Ishikawa (cell line): ENCODE data around the gene CFL1.

ENCODE experiments used
- CEBPB ChIP-seq: IDR thresholded peaks from 2 replicates; pipeline ENCODE4 v1.6.1; 2012
- CREB1 ChIP-seq: IDR thresholded peaks from 2 replicates; pipeline ENCODE4 v1.6.1; 2012; ENCODE audit warnings: low read depth
- EGR1 ChIP-seq: IDR thresholded peaks from 2 replicates; pipeline ENCODE4 v1.6.1; 2012
- EP300 ChIP-seq: IDR thresholded peaks from 2 replicates; pipeline ENCODE4 v1.6.1; 2012; ENCODE audit warnings: borderline replicate concordance
- FOXM1 ChIP-seq: IDR thresholded peaks from 2 replicates; pipeline ENCODE4 v1.6.1; 2012; ENCODE audit warnings: low read depth, borderline replicate concordance
- NFIC ChIP-seq: IDR thresholded peaks from 2 replicates; pipeline ENCODE4 v1.6.1; 2012
- RAD21 ChIP-seq: IDR thresholded peaks from 2 replicates; pipeline ENCODE4 v1.6.1; 2012; ENCODE audit warnings: low read depth
- TAF1 ChIP-seq: IDR thresholded peaks from 2 replicates; pipeline ENCODE4 v1.6.1; 2012; ENCODE audit warnings: low read depth, mild to moderate bottlenecking
- TCF12 ChIP-seq: IDR thresholded peaks from 2 replicates; pipeline ENCODE4 v1.6.1; 2012; ENCODE audit warnings: low read depth
- TEAD4 ChIP-seq: IDR thresholded peaks from 2 replicates; pipeline ENCODE4 v1.6.1; 2012
- YY1 ChIP-seq: IDR thresholded peaks from 2 replicates; pipeline ENCODE4 v1.6.1; 2012; ENCODE audit warnings: low read depth
- ZBTB7A ChIP-seq: IDR thresholded peaks from 2 replicates; pipeline ENCODE4 v1.6.1; 2012; ENCODE audit warnings: low read depth
- TF ChIP-seq, protein P1 (sequence below): IDR thresholded peaks from 2 replicates; pipeline ENCODE4 v1.6.1; 2012
- TF ChIP-seq, protein P2 (sequence below): IDR thresholded peaks from 2 replicates; pipeline ENCODE4 v1.6.1; 2012; ENCODE audit warnings: low read depth, mild to moderate bottlenecking
- TF ChIP-seq, protein P3 (sequence below): IDR thresholded peaks from 2 replicates; pipeline ENCODE4 v1.6.1; 2012

Gene CFL1

DNA sequence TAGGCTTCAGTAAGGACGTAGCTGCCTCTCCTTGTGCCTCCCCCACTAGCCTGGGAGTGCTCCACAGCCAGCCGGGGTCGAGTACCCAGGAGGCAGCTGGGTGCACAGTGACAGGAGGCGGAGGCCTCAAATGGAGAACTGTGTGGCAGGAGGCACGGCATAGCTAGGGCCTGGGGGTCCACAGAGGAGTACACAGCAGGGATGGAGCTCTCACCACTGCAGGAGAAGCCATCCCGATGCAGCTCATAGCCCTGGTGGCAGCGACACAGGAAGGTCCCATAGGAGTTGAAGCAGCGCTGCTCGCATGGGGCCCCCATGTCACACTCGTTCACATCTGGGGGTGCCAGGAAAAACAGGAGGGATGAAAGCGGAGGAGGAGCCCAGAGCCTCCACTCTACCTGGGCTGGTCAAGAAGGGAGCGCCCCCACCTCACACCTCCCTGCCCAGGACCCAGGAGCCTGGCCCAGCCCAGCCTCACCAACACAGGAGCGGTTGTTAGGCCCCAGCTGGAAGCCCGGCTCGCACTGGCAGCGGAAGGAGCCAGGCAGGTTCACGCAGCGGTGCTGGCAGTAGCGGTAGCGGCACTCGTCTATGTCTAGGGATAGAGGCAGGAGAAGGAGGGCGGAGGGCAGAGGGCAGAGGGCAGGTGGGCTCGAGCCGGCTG, 11.8 kb upstream of the CFL1 start:
- no peak for TF ChIP-seq NFIC
- TF ChIP-seq CREB1 = no peak
- TF ChIP-seq, protein P1, sequence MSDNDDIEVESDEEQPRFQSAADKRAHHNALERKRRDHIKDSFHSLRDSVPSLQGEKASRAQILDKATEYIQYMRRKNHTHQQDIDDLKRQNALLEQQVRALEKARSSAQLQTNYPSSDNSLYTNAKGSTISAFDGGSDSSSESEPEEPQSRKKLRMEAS = no peak
- TF ChIP-seq TCF12 = no peak
- no peak for TF ChIP-seq TEAD4
- TF ChIP-seq ZBTB7A = no peak
- no peak for TF ChIP-seq RAD21
- TF ChIP-seq TAF1 = no peak
- TF ChIP-seq, protein P2, sequence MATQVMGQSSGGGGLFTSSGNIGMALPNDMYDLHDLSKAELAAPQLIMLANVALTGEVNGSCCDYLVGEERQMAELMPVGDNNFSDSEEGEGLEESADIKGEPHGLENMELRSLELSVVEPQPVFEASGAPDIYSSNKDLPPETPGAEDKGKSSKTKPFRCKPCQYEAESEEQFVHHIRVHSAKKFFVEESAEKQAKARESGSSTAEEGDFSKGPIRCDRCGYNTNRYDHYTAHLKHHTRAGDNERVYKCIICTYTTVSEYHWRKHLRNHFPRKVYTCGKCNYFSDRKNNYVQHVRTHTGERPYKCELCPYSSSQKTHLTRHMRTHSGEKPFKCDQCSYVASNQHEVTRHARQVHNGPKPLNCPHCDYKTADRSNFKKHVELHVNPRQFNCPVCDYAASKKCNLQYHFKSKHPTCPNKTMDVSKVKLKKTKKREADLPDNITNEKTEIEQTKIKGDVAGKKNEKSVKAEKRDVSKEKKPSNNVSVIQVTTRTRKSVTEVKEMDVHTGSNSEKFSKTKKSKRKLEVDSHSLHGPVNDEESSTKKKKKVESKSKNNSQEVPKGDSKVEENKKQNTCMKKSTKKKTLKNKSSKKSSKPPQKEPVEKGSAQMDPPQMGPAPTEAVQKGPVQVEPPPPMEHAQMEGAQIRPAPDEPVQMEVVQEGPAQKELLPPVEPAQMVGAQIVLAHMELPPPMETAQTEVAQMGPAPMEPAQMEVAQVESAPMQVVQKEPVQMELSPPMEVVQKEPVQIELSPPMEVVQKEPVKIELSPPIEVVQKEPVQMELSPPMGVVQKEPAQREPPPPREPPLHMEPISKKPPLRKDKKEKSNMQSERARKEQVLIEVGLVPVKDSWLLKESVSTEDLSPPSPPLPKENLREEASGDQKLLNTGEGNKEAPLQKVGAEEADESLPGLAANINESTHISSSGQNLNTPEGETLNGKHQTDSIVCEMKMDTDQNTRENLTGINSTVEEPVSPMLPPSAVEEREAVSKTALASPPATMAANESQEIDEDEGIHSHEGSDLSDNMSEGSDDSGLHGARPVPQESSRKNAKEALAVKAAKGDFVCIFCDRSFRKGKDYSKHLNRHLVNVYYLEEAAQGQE = no peak
- no peak for TF ChIP-seq CEBPB
- no peak for TF ChIP-seq EP300
- TF ChIP-seq FOXM1 = no peak
- no peak for TF ChIP-seq EGR1
- TF ChIP-seq YY1 = no peak
- TF ChIP-seq, protein P3, sequence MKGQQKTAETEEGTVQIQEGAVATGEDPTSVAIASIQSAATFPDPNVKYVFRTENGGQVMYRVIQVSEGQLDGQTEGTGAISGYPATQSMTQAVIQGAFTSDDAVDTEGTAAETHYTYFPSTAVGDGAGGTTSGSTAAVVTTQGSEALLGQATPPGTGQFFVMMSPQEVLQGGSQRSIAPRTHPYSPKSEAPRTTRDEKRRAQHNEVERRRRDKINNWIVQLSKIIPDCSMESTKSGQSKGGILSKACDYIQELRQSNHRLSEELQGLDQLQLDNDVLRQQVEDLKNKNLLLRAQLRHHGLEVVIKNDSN = no peak

DNA sequence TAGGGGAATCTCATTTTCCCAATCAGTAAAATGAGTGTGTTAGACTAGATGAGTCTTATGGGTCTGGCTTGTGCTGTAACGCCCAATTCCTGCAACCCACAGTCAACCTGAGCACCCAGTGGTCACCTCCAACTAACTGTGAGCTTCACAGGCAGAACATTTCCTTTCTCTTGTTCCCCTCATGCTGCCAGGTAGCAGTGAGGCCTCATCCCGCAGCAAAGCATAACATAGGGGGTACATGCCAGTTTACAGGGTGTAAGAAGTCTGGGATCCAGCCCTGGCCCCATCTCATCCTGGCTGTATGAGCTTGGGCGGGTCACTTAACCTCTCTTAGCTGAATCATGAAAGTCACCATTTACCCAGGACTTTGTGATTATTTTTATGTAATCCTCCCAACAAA, 10.9 kb upstream of the CFL1 start:
- TF ChIP-seq TAF1 = no peak
- TF ChIP-seq EP300 = no peak
- TF ChIP-seq, protein P1 = no peak
- no peak for TF ChIP-seq ZBTB7A
- TF ChIP-seq CEBPB = no peak
- TF ChIP-seq, protein P2 = no peak

DNA sequence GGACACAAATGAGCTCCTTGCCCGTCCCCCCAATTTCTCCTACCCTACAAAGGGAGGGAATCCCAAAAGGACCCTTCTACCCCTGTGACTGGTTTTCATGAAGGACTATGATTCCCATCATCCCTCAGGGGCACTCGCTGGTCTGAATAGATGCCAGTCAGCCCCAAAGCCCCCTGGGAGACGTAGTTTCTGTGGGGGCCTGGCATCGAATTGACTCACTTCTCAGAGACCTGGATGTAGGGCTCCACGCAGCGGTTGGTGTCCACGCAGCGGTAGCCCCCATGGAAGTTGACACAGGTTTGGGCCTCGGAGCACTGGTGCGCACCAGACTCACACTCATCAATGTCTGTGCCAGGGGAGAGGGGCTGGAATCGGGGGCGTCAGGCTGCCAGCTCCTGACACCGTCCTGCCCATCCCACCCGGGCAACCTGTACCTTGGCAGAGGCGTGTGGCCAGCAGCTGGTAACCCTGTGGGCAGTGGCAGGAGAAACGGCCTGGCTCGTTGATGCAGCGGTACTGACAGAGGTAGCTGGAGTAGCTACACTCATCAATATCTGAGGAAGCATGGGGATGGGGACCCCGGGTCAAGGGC, 10.2 kb upstream of the CFL1 start:
- TF ChIP-seq NFIC (no peak), RAD21 (no peak), TCF12 (no peak), TAF1 (no peak), CREB1 (no peak), FOXM1 (no peak), EP300 (no peak), YY1 (no peak), EGR1 (no peak), ZBTB7A (no peak), CEBPB (no peak), TEAD4 (no peak)
- TF ChIP-seq, protein P2 = no peak
- TF ChIP-seq, protein P3 = no peak
- TF ChIP-seq, protein P1 = no peak
